Mesendoderm (in vitro differentiated cells): Measurements from ENCODE around the gene MPST. TPM values are rescaled to one million over a fixed set of nuclear protein-coding genes. Genes with fewer than 3 reads are reported as not detected.

Experiments used
- DNase-seq: peaks from one replicate; pipeline ENCODE4 v3.0.0; 2013
- H2AK5ac ChIP-seq: 2 replicates; pipeline ENCODE4 v1.6.1; 2013; ENCODE audit warnings: low read length, inconsistent platforms
- H2BK120ac ChIP-seq: 2 replicates; pipeline ENCODE4 v1.6.1; 2013; ENCODE audit warnings: low read depth, mild to moderate bottlenecking, low read length, moderate library complexity, mixed read lengths
- H2BK15ac ChIP-seq: replicated peaks from 2 replicates; pipeline ENCODE4 v1.6.1; 2013; ENCODE audit warnings: low read depth, mild to moderate bottlenecking, moderate library complexity
- H2BK5ac ChIP-seq: 2 replicates; pipeline ENCODE4 v1.6.1; 2013; ENCODE audit warnings: low read length, inconsistent platforms
- H3K18ac ChIP-seq: 2 replicates; pipeline ENCODE4 v1.6.1; 2013; ENCODE audit warnings: mild to moderate bottlenecking, low read length, mixed read lengths
- H3K23ac ChIP-seq: one replicate; pipeline ENCODE4 v1.6.1; 2013; ENCODE audit warnings: low read length
- H3K27ac ChIP-seq: 2 replicates; pipeline ENCODE4 v1.5.1; 2013; ENCODE audit warnings: low read depth, mild to moderate bottlenecking, inconsistent platforms, low read length, moderate library complexity
- H3K27me3 ChIP-seq: 2 replicates; pipeline ENCODE4 v1.6.1; 2013; ENCODE audit warnings: low read length, control low read depth, mild to moderate bottlenecking, inconsistent platforms; ENCODE audit not compliant: insufficient read depth, poor library complexity
- H3K36me3 ChIP-seq: 2 replicates; pipeline ENCODE4 v1.6.1; 2013; ENCODE audit warnings: low read length, inconsistent platforms; ENCODE audit not compliant: control insufficient read depth, insufficient read depth
- H3K4ac ChIP-seq: one replicate; pipeline ENCODE4 v1.6.1; 2013; ENCODE audit warnings: low read depth, mild to moderate bottlenecking, low read length, moderate library complexity
- H3K4me1 ChIP-seq: 2 replicates; pipeline ENCODE4 v1.6.1; 2013; ENCODE audit warnings: low read depth, low read length, inconsistent platforms; ENCODE audit not compliant: control insufficient read depth
- H3K4me2 ChIP-seq: 2 replicates; pipeline ENCODE4 v1.6.1; 2013; ENCODE audit warnings: low read length
- H3K4me3 ChIP-seq: 2 replicates; pipeline ENCODE4 v1.5.1; 2013; ENCODE audit warnings: mild to moderate bottlenecking, low read length
- H3K56ac ChIP-seq: one replicate; pipeline ENCODE4 v1.6.1; 2013; ENCODE audit warnings: low read length
- H3K79me1 ChIP-seq: 2 replicates; pipeline ENCODE4 v1.6.1; 2013; ENCODE audit warnings: low read length, inconsistent platforms
- H3K79me2 ChIP-seq: 2 replicates; pipeline ENCODE4 v1.6.1; 2013; ENCODE audit warnings: mild to moderate bottlenecking, low read length; ENCODE audit not compliant: control insufficient read depth, insufficient read depth
- H3K9ac ChIP-seq: 2 replicates; pipeline ENCODE4 v1.6.1; 2013; ENCODE audit warnings: low read length, inconsistent platforms
- H4K5ac ChIP-seq: one replicate; pipeline ENCODE4 v1.6.1; 2013; ENCODE audit warnings: low read length
- H4K8ac ChIP-seq: one replicate; pipeline ENCODE4 v1.6.1; 2013; ENCODE audit warnings: low read depth, mild to moderate bottlenecking, control low read depth, low read length, moderate library complexity
- whole genome bisulfite sequencing: extraction: QIAGEN DNeasy Blood & Tissue Kit; methylation state at CpG from one replicate; pipeline ENCODE4 v1.1.7; 2013; ENCODE audit warnings: low lambda C conversion rate, missing lambda C conversion rate; ENCODE audit not compliant: insufficient coverage; ENCODE audit errors: extremely low coverage; 5-methylcytosine and 5-hydroxymethylcytosine counted together
- polyA plus RNA-seq, 2 experiments: library from polyadenylated mRNA; stranded (reverse); fragments of 200-250 nt; gene quantifications; one replicate each; pipeline ENCODE4 v1.2.3, GENCODE V29; 2013

Gene MPST
- polyA plus RNA-seq (2013, experiment 1 of 2), result 57.1 TPM
- 58.0 TPM for polyA plus RNA-seq (2013, experiment 2 of 2)

GRCh38 chr22:37019309-37020191 lies at the start of gene MPST, which contains the start of gene TST:
Gene MPST (plus strand): TSS chr22:37019742. CDS start chr22:37019837, 95 bp downstream.
Gene TST (minus strand): TSS chr22:37019447. CDS start chr22:37018732, 715 bp downstream.
- no peak within 1 kb of the TSS for H2AK5ac ChIP-seq
- H3K9ac ChIP-seq, result peak within 1 kb of the TSS; percentile 93
- peak within 1 kb of the TSS; percentile 87 for H4K8ac ChIP-seq
- H3K27me3 ChIP-seq, result no peaks in the 10 kb centered on the region
- H3K4ac ChIP-seq, result peak within 1 kb of the TSS; percentile 77
- H2BK15ac ChIP-seq, result no peak within 1 kb of the TSS
- H3K79me1 ChIP-seq, result peaks cover 25% of the 10 kb centered on the region
- H3K4me2 ChIP-seq, result peak within 1 kb of the TSS; percentile 99
- DNase-seq, result peak; percentile 77
- no peak within 1 kb of the TSS for H4K5ac ChIP-seq
- peak within 1 kb of the TSS; percentile 87 for H3K4me3 ChIP-seq
- H2BK120ac ChIP-seq, result peak within 1 kb of the TSS; percentile 47
- peak within 1 kb of the TSS; percentile 66 for H3K23ac ChIP-seq
- H3K56ac ChIP-seq, result peak within 1 kb of the TSS; percentile 95
- H3K27ac ChIP-seq, result peak within 1 kb of the TSS; percentile 75
- H3K79me2 ChIP-seq, result peaks cover 2% of the 10 kb centered on the region
- no peaks in the 10 kb centered on the region for H3K4me1 ChIP-seq
- WGBS, result no CpG with 5 or more reads among the region's 107 CpGs
- no peak within 1 kb of the TSS for H2BK5ac ChIP-seq
- H3K18ac ChIP-seq, result peak within 1 kb of the TSS; percentile 95
- H3K36me3 ChIP-seq, result peaks cover 1% of the 10 kb centered on the region

GRCh38 chr22:36971341-36972125 lies 48.0 kb upstream of the MPST start:
- H2BK120ac ChIP-seq, result no peak overlapping the region
- DNase-seq, result no peak
- no peak overlapping the region for H3K9ac ChIP-seq
- H3K4me3 ChIP-seq, result no peak overlapping the region
- H3K4ac ChIP-seq, result no peak overlapping the region
- H4K5ac ChIP-seq, result no peak overlapping the region
- H3K79me1 ChIP-seq, result no peaks in the 10 kb centered on the region
- no peak overlapping the region for H2BK15ac ChIP-seq
- no peak overlapping the region for H2AK5ac ChIP-seq
- no peak overlapping the region for H4K8ac ChIP-seq
- H3K79me2 ChIP-seq, result no peaks in the 10 kb centered on the region
- no peak overlapping the region for H3K23ac ChIP-seq
- H2BK5ac ChIP-seq, result no peak overlapping the region
- H3K18ac ChIP-seq, result no peak overlapping the region
- H3K56ac ChIP-seq, result no peak overlapping the region
- no peak overlapping the region for H3K27ac ChIP-seq
- H3K4me1 ChIP-seq, result no peaks in the 10 kb centered on the region
- H3K36me3 ChIP-seq, result no peaks in the 10 kb centered on the region
- no CpG with 5 or more reads among the region's 19 CpGs for WGBS
- H3K27me3 ChIP-seq, result no peaks in the 10 kb centered on the region
- no peak overlapping the region for H3K4me2 ChIP-seq

- no peaks in the 10 kb centered on the region for H3K79me1 ChIP-seq
- no peak overlapping the region for H3K27ac ChIP-seq
- H3K18ac ChIP-seq, result no peak overlapping the region
- no peak overlapping the region for H3K56ac ChIP-seq
- H3K4me3 ChIP-seq, result no peak overlapping the region
- no peak overlapping the region for H3K9ac ChIP-seq
- no CpG with 5 or more reads among the region's 4 CpGs for WGBS
- no peak overlapping the region for H2AK5ac ChIP-seq
- H3K27me3 ChIP-seq, result no peaks in the 10 kb centered on the region
- H3K23ac ChIP-seq, result no peak overlapping the region
- no peaks in the 10 kb centered on the region for H3K4me1 ChIP-seq
- no peak overlapping the region for H4K8ac ChIP-seq
- H2BK120ac ChIP-seq, result no peak overlapping the region
- H3K79me2 ChIP-seq, result no peaks in the 10 kb centered on the region
- no peak overlapping the region for H3K4ac ChIP-seq
- no peaks in the 10 kb centered on the region for H3K36me3 ChIP-seq
- H2BK5ac ChIP-seq, result no peak overlapping the region
- no peak overlapping the region for H2BK15ac ChIP-seq
- H4K5ac ChIP-seq, result no peak overlapping the region
- DNase-seq, result no peak
- no peak overlapping the region for H3K4me2 ChIP-seq
Measured at GRCh38 chr22:36976606-36977005, 42.9 kb upstream of the MPST start.

GRCh38 chr22:36977401-36977861 lies 42.1 kb upstream of the MPST start:
- H2AK5ac ChIP-seq, result no peak overlapping the region
- H3K79me1 ChIP-seq, result no peaks in the 10 kb centered on the region
- no peak overlapping the region for H3K18ac ChIP-seq
- no peaks in the 10 kb centered on the region for H3K4me1 ChIP-seq
- H3K4ac ChIP-seq, result no peak overlapping the region
- no peak overlapping the region for H4K5ac ChIP-seq
- H3K23ac ChIP-seq, result no peak overlapping the region
- H3K56ac ChIP-seq, result peak overlapping the region; percentile 69
- H4K8ac ChIP-seq, result no peak overlapping the region
- H2BK5ac ChIP-seq, result no peak overlapping the region
- DNase-seq, result peak; percentile 89
- H3K9ac ChIP-seq, result peak overlapping the region; percentile 53
- H3K27me3 ChIP-seq, result no peaks in the 10 kb centered on the region
- peak overlapping the region; percentile 51 for H3K4me2 ChIP-seq
- no peak overlapping the region for H3K27ac ChIP-seq
- H2BK120ac ChIP-seq, result no peak overlapping the region
- WGBS, result no CpG with 5 or more reads among the region's 13 CpGs
- no peaks in the 10 kb centered on the region for H3K36me3 ChIP-seq
- H2BK15ac ChIP-seq, result no peak overlapping the region
- H3K4me3 ChIP-seq, result no peak overlapping the region
- no peaks in the 10 kb centered on the region for H3K79me2 ChIP-seq

GRCh38 chr22:36977947-36978660 lies 41.4 kb upstream of the MPST start:
- no peak overlapping the region for H4K8ac ChIP-seq
- no peak overlapping the region for H3K23ac ChIP-seq
- H3K4me3 ChIP-seq, result no peak overlapping the region
- no CpG with 5 or more reads among the region's 18 CpGs for WGBS
- DNase-seq, result peak; percentile 85
- H3K79me1 ChIP-seq, result no peaks in the 10 kb centered on the region
- H3K18ac ChIP-seq, result no peak overlapping the region
- peak overlapping the region; percentile 51 for H3K4me2 ChIP-seq
- no peak overlapping the region for H3K9ac ChIP-seq
- peak overlapping the region; percentile 69 for H3K56ac ChIP-seq
- no peak overlapping the region for H2AK5ac ChIP-seq
- H2BK5ac ChIP-seq, result no peak overlapping the region
- H3K36me3 ChIP-seq, result no peaks in the 10 kb centered on the region
- no peak overlapping the region for H3K27ac ChIP-seq
- H2BK120ac ChIP-seq, result no peak overlapping the region
- H3K4me1 ChIP-seq, result no peaks in the 10 kb centered on the region
- no peak overlapping the region for H3K4ac ChIP-seq
- no peak overlapping the region for H2BK15ac ChIP-seq
- H4K5ac ChIP-seq, result no peak overlapping the region
- no peaks in the 10 kb centered on the region for H3K79me2 ChIP-seq
- no peaks in the 10 kb centered on the region for H3K27me3 ChIP-seq
